Measurements from ENCODE around the gene PLEKHA7.

Gene PLEKHA7

DNA sequence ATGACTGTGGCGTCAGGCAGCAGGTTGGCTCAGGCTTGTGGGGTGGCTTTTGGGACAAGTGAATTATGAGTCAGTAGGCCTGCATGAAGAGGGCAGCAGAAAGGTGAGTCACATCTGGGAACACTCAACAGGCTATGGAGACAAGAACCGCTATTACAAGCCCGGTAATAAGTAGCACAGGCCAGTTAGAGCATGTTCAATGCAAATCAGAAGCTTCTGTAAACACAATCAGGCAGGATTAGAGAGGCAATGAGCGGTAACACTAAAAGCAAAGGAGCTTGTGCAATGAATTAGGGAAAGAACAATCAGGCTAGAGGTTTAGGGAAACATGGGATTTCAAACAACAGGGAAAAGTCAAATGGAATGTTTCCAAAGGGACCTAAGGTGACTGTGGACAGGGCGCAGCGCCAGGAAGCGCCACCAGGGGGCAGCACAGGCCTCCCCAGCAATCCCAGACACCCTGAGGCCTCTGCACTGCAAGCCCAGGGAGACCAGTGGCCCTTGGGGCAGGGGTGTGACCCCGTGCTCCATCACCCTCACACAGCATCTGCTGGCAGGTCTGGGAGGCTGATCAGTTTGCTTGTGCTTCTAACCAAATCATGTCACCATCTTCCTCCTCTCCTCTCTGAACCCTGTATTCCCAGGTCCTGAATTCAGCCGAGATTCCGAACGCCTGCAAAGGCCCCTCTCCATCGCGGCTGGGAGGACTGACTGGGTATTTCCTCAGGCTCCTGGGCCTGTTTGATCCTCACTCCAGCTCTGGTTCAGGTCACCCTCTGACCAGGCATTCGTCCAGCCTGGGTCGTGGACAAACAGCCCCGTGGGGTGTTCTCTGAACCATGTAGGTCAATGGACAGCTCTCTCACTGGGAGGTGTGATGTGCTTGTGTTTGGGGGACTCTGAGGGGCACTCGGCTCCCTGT is 225.8 kb downstream of the PLEKHA7 start:
- DNase-seq (ENCODE audit: low read depth), result peak; percentile 37

DNA sequence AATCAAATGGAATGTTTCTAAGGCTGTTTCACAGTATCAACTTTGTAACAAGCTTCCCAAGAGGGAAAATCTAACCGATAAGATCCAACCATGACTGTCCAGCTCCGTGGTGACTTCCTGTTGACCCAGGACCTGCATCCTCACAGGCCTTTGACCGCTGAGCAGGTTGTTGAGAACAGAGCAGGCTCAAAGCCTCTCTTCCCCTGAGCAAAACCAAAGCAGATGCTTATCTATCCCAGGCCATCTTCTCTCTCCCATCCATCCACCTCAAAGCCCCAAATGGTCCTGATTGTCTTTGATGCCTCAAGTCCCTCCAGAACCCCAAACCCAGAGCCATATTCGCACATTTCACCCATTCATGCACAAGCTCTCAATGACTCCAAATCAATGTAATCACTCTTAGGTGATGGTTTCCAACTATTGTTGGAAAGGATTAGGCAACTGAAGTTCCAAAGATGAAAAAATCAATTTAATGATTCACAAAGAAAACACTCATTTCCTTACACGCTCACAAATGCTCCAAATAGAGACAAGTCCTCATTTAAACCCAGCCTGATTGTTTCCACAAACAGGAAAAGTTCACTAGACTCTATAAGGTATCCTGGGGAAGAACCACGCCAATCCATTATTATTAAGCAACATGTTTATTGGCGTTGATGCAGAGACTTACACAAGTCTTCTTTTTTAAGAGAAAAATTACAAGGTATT is 227.0 kb downstream of the PLEKHA7 start:
- no peak for DNase-seq (ENCODE audit: low read depth)

- DNase-seq (ENCODE audit: low read depth), result no peak
These were observed 228.1 kb downstream of the PLEKHA7 start for GRCh38 chr11:16786131-16786530.

DNA sequence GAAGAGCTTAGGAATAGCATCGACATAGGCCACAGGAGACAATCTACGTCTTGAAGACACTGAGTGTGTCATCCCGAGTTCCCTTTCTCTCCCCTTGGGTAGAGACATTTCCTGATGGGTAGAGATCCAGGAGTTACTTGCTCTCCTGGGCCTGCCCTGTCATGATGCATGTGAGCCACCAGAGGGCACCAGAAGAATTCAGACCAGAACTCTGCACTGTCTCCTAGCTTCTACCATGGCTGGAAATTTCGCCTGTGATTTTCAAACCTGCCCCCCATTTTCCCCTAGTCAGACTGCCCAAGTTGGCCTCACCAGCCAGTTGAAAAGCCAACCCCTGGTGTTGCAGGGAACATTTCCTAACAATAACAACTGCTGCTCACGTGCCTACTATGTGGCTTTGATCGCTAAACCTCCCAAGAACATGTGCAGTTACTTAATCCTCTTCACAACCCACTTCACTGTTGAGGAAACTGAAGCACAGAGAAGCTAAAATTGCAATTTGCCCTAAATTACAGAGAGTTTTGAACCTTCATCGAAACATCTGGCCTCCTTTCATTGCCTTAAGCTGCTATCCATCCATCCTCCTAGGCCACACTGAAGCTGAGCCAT is 228.6 kb downstream of the PLEKHA7 start:
- peak; percentile 40 for DNase-seq (ENCODE audit: low read depth)

DNA sequence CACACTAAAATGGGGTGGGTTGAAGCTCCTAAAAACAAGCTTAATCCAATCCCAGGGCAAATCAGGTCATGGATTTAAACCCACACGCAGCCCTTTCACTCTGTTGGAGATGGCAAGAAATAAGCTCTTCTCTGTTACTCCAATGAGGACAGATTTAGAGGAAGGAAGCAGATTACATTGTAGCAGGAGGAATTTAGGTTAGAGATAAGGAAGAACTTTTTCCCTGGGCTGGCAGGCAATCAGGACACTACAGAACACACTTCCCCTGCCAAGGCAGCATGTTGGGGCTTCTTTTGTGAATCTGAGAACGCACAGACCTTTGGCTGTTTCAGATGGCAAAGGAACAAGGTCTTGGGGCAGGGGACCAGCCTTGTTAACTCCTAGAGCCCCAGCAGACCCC is 229.5 kb downstream of the PLEKHA7 start:
- DNase-seq (ENCODE audit: low read depth), result no peak

DNA sequence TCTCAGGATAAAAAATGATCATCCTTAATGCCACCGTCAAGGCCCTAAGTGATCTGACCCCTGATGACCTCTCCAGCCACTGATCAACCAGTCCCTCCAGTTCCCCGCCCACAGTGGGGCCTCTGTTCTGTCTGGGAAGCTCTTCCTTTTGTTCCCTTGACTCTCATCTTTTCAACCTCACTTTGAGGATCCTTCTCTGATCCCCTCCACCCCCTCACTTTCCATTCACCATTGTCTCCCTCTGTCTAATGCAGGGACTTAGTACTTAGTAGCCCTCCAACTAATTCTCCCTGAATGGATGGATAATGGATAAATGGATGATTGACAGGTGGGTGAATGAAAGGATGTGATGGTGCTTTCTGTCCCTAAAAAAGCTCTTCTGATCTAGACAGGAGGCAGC is 230.1 kb downstream of the PLEKHA7 start:
- no peak for DNase-seq (ENCODE audit: low read depth)

DNA sequence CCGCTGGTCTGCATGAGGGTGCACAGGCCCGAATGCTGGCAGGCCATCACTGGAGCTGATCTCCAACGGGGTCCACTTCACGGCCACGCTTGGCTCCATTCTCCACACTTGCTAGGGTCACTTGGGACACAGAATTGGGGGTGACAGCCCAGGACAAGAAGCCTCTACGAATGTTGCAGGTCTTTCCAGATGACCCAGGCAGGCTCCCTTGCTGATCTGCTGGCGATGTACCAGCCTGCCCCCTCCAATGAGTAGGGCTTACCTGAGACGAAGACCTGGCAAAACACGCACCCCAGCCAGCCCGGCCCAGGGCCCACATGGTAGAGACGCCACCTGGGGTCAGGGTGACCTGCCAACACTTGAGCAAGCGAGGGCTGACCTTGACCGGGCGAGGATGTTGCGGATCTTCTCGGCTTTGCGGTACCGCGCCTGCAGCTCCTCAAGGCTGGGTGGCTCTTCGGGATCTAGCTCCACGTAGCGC is 230.9 kb downstream of the PLEKHA7 start:
- DNase-seq (ENCODE audit: low read depth), result no peak

- DNase-seq (ENCODE audit: low read depth), result no peak
These were observed 232.0 kb downstream of the PLEKHA7 start for GRCh38 chr11:16781936-16782919.

DNA sequence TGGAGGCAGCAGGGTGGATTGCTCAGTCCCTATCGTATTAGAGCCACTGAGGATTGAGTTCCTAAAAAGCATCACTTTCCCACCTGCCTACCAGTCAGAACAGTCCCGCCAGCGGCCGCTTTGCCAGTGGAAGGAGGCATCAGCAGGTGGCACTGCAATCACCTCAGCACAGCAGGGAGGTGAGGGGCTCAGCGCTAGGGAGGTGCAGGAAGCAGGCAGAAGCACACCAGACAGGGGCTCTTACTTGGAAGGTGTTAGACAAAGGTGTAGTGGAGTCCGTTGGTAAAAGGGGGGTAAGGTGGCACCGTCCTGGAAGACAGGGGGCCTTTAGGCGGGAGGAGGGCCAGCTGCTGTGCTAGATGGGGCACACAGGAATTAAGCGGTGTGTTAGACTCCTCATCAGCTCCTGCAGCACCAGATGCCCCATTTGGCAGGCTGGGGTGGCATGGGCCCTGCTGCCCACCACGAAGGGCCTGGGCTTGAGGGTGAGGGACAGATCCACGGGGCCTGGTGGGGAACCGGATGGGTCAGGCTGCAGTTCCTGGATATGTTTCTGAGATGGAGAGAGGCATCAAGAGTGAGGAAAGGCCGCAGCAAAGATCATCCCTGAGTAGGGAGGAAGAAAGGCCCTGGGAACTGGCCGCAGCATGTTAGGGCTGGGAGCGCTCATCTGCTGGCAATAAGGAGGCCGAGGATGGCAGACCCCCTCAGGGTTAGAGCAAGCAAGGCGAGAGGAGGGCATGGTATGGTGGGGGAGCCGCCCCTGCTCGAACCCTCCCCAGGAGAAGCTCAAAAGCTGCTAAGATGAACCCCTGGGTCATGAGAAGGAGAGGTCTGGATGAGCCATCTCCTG is 233.3 kb downstream of the PLEKHA7 start:
- no peak for DNase-seq (ENCODE audit: low read depth)

GRCh38 chr11:16780146-16780545 is 234.1 kb downstream of the PLEKHA7 start:
- no peak for DNase-seq (ENCODE audit: low read depth)

GRCh38 chr11:16779436-16779835 is 234.8 kb downstream of the PLEKHA7 start:
- peak; percentile 54 for DNase-seq (ENCODE audit: low read depth)

DNA sequence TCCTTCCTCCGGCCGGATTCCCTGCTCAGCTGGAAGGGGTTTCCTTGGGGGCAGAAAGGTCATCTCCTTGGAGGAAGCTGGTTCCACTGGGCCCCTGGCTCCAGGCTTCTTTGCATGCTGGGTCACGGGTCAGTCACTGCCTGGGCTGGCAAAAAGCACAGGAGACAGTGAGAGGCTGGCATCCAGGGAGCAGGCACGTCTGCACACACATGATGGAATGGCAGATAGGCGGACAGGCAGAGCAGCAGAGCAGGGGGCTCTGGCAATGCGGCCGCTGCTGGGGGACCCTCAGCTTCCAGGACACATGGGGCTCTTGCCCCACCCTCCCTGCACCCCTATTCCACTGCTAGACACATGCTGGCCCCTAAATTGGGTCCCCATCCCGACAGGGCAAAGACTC is 235.3 kb downstream of the PLEKHA7 start:
- no peak for DNase-seq (ENCODE audit: low read depth)

DNA sequence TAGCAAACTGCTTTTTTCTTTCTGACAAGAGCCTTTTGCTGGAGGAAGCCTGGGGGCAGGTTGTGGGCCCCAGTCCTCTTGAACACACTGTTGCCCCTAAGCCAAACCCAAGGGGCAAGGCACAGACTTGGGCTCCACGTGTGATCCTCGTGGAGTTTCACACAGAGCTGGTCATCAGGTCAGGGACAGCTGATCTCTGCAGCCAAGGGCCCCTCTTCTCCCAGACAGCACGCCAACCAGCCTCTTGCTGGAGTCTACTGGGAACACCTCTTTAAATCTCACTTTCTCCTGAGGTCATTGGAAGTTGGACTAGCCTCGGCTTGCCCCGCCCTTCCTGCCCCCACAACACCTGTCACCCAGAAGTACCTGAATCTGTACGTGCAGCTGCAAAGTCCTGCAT is 235.9 kb downstream of the PLEKHA7 start:
- DNase-seq (ENCODE audit: low read depth), result no peak

- no peak for DNase-seq (ENCODE audit: low read depth)
These were observed 236.6 kb downstream of the PLEKHA7 start for GRCh38 chr11:16777613-16777975.

DNA sequence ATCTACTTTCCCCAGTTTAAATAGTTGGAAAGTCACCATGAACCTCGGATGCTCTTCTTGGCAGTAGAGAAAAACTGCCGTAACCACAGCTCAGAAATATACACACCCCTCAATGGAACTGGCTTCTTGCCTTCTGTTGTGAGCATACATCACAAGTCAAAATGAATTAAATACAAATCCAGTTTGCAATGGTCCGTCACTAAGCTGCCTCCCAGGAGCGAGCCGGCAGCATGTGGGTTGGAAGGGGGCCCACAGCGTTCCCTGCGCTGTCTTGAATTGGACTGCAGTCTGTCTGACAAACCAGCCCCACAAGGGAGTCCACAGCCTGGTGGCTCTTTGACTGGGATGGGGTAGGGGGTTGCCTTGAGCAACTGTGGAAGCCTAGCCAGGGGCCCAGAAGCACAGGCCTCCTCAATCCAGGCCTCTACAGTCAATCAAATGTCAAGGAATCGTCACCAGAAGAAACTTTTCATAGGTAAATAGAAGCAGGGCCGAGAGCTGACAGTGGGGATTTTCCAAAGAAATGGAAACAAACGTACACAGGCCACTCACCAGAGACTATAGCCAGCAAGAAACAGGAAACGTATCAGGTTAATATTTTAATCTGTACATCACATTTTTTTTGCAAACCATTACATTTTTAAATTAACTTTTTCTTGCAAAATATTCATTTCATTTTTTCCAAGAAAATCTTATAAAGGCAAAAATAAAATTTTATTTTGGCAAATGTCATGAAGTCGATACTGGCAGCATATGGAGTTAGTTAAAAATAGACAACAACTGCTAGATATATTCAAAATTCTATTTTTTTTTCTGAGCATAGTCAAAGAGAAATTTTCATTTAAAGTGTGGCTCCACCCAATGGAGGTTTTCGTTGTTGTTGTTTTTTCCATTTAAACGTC is 237.3 kb downstream of the PLEKHA7 start:
- no peak for DNase-seq (ENCODE audit: low read depth)

DNA sequence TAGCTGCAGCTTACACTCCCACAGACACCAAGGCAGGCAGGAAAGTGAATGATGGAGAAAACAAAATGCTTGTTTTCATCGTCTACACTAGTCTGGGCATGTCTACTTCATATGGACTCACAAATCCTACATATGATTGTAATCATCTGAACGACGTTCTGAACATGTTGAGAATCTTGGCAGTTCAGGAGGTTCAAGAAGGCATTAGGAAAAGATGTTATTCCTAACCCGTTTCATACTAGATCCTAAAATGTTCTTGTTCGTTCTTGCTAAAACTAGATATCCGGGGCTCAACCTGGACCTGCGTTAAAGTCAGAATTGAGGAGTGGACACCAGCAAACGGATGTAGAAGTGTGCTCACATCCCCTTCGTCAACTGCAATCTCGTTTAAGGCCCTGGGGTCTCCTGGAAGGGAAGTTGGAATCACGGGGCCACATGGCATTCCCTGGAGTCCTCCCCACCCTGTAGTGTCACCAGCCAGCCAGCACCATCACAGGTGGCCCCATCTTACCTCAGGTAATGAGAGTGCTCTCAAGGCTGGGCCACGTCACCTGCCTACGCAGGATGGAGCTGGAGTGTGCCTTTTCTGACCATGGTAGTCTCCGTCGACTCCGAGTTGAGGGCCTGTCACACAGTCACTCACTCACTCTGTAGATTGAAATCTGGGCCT is 238.5 kb downstream of the PLEKHA7 start:
- DNase-seq (ENCODE audit: low read depth), result no peak

DNA sequence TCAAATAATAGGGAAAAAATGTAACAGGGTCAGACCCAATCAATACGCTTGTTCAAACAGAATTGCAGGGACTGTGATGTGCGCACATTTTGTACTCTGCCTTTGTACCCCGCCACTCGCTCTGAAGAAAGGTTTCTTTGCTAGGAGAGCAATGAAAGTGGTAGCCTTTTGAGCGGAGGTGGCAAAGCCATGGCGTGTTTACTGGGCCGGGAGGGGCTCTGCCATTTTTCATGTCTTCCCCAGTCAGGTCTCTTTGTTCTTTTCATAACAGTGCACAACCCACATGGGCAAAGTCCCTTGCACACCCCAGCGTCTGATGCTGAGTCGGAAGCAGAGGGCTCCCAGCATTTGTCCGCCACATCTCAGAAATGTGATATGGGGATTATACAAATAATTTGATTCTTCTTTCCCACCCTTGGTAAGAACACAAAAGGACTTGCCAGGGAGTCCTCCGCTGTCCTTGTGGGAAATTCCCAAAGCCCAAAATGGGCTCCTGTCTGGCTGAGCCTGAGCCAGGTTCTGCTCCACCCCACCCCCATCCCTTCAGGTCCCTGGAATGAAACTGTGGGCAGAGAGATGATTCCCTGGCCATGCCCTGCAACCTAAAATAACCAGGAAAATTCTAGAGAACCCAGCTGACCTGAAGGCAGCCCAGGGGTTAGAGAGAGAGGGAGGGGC is 239.1 kb downstream of the PLEKHA7 start:
- DNase-seq (ENCODE audit: low read depth), result no peak
